Body of pancreas (tissue), 4 donors: ENCODE measurements around the gene PTPN14. TPM values are rescaled to one million over a fixed set of nuclear protein-coding genes. Genes with fewer than 3 reads are reported as not detected.
"Not testable (repeated sequence)": the region's sequence is repeated elsewhere in the genome, so short reads cannot be mapped to it uniquely, and the experiment has no call there.

ENCODE experiments used
- ATAC-seq: fragments of 150-250 bp; one replicate; pipeline ENCODE4 v1.9.1; 2016
- DNase-seq, 4 donors: peaks; one replicate each; pipeline ENCODE4 v3.0.0-alpha.2; 2019
- H3K27ac ChIP-seq, 4 donors: fragments of 200-600 bp; sonication (generic); 1 replicate in 3 of 4; 2 replicates in 1 of 4; pipeline versions ENCODE4 v1.5.1 to v1.6.1; 2016 to 2019; ENCODE audit warnings: mild to moderate bottlenecking in 1 of 4, mixed read lengths in 1 of 4, moderate library complexity in 1 of 4
- H3K27me3 ChIP-seq, 2 donors: fragments of 200-600 bp; sonication (generic); one replicate each; pipeline ENCODE4 v1.6.0; 2016; ENCODE audit warnings: mild to moderate bottlenecking in 1 of 2
- H3K36me3 ChIP-seq, 2 donors: fragments of 200-600 bp; sonication (generic); replicated peaks in 1 of 2; 2 replicates each; pipeline ENCODE4 v1.5.1; 2016; ENCODE audit warnings: low read depth in 2 of 2; ENCODE audit not compliant: insufficient read depth in 1 of 2
- H3K4me1 ChIP-seq: fragments of 200-600 bp; sonication (generic); one replicate; pipeline ENCODE4 v1.6.0; 2016
- H3K4me3 ChIP-seq, 2 donors: fragments of 200-600 bp; sonication (generic); 1 replicate in 1 of 2; 2 replicates in 1 of 2; pipeline ENCODE4 v1.5.1; 2016 to 2019
- H3K9me3 ChIP-seq, 3 donors: fragments of 200-600 bp; sonication (generic); 1 replicate in 2 of 3; 2 replicates in 1 of 3; pipeline ENCODE4 v1.5.1; 2016
- CTCF ChIP-seq, 7 experiments: fragments of 450-650 bp in 4 of 7; fragments of 200-600 bp in 3 of 7; sonication (generic) in 3 of 7; IDR thresholded peaks; one replicate each; pipeline ENCODE4 v1.5.1; 2016 to 2019; ENCODE audit warnings: antibody characterized with exemption in 7 of 7
- POLR2A ChIP-seq, 3 donors: fragments of 450-650 bp; IDR thresholded peaks; one replicate each; pipeline ENCODE4 v1.6.1; 2016; ENCODE audit warnings: antibody characterized with exemption in 3 of 3, mild to moderate bottlenecking in 2 of 3
- WGBS, 2 donors: methylation state at CpG; one replicate each; pipeline ENCODE4 v1.1.5; 2017; 5-methylcytosine and 5-hydroxymethylcytosine counted together
- intact Hi-C: fragments of 100-400 bp; cut with DNase I; formaldehyde crosslinking; loops from one replicate; pipeline ENCODE4 v1.15.1; 2023
- total RNA-seq, 2 donors: library from RNA; depleted of rRNA; stranded (reverse); fragments of >200 nt; gene quantifications; one replicate each; pipeline ENCODE4 v1.1.0, GENCODE V29; 2016

Gene PTPN14
- total RNA-seq: 10 to 100 TPM; 10.5 to 18.7 TPM

DNA sequence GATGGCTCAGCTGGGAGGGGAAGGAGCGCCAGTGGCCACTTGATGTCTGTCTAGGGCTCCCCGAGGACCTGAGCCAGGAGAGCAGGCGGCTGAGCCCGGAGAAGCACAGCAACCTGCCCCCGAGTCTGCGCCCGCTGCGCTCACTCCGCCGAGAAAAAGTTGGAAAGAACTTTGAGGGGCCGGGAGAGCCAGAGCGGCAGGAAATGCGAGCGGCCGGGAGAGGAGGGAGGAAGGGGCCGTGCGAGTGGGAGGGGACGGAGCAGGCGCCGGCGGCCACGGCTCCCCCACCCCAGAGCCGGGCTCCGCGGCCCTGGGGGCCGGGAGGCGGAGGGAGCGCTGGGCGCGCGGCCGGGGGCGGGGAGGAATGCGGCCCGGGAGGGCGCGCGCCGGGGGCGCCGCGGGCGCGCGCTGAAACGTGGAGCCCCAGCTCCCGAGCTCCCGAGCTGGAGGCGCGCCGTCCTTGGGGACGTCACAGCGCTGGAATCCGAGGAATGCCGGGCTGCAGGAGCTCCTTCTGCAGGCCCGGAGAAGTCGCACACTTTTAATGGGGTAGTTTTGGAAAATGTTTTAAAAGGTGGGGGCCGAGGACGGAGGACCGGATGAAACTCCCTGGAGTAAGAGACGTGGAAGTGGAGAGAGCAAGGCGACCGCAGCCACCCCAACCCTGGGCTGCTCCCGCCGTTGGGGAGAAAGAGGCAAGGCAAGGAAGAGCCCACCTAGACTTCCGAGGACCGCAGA, at the start of gene PTPN14:
TSS of gene PTPN14 (minus strand) at position 167 of the 738 bp plus-strand sequence. CDS start 86,799 bp downstream, outside the sequence.
- Histone ChIP-seq H3K27me3 (no peaks in the 10 kb centered on the region), H3K9me3 (no peaks in the 10 kb centered on the region), H3K4me1 (peaks cover 42% of the 10 kb centered on the region), H3K36me3 (no peaks in the 10 kb centered on the region), H3K27ac (peak within 1 kb of the TSS; percentile 96 to 99 (median 98)), H3K4me3 (peak within 1 kb of the TSS; percentile 58 to 70)
- peak; percentile 88 to 93 (median 92) for DNase-seq
- intact Hi-C loops: no loop called here
- peak; percentile 78 to 88 (median 87) for TF ChIP-seq POLR2A (IDR thresholded peaks at IDR 0.05)
- TF ChIP-seq CTCF (IDR thresholded peaks at IDR 0.05): peak in 5 of 7 experiments; percentile 31 to 65 (median 54)
- 0% methylated on average over 20 to 60 of the region's 67 CpGs for WGBS, 2 donors
- peak; percentile 90 for ATAC-seq

- no peaks in the 10 kb centered on the region for H3K27me3 ChIP-seq
These were observed 41.8 kb upstream of the PTPN14 start for GRCh38 chr1:214593158-214593557.

GRCh38 chr1:214591918-214592317, 40.5 kb upstream of the PTPN14 start:
- H3K9me3 ChIP-seq, H3K4me1 ChIP-seq, H3K36me3 ChIP-seq, ATAC-seq, H3K4me3 ChIP-seq, H3K27ac ChIP-seq, DNase-seq, intact Hi-C loops, H3K27me3 ChIP-seq: not testable (repeated sequence)
- 73 to 78% methylated on average over 8 of the region's 8 CpGs for WGBS, 2 donors

More at GRCh38 chr1:214593158-214593557, 41.8 kb upstream of the PTPN14 start:
- TF ChIP-seq CTCF (IDR thresholded peaks at IDR 0.05) (no peak), POLR2A (IDR thresholded peaks at IDR 0.05) (no peak)
- no peaks in the 10 kb centered on the region for H3K36me3 ChIP-seq
- H3K9me3 ChIP-seq: no peaks in the 10 kb centered on the region
- DNase-seq (no peak), ATAC-seq (no peak)
- H3K4me1 ChIP-seq: no peaks in the 10 kb centered on the region
- intact Hi-C loops: no loop called here
- H3K4me3 ChIP-seq: no peak overlapping the region
- H3K27ac ChIP-seq: no peak overlapping the region

- no peak for ATAC-seq
- no peaks in the 10 kb centered on the region for H3K36me3 ChIP-seq
- DNase-seq: no peak
- no peak for TF ChIP-seq POLR2A (IDR thresholded peaks at IDR 0.05)
- peak in 1 of 7 experiments; percentile 6 for TF ChIP-seq CTCF (IDR thresholded peaks at IDR 0.05)
- WGBS, 2 donors: 73 to 75% methylated on average over 5 of the region's 5 CpGs
- no peak overlapping the region for H3K27ac ChIP-seq
- H3K9me3 ChIP-seq: no peaks in the 10 kb centered on the region
- H3K4me1 ChIP-seq: no peaks in the 10 kb centered on the region
- H3K4me3 ChIP-seq: no peak overlapping the region
- intact Hi-C loops: no loop called here
- no peaks in the 10 kb centered on the region for H3K27me3 ChIP-seq
These were observed 39.3 kb upstream of the PTPN14 start for GRCh38 chr1:214590696-214591095.

- TF ChIP-seq CTCF (IDR thresholded peaks at IDR 0.05): no peak
- no peak for TF ChIP-seq POLR2A (IDR thresholded peaks at IDR 0.05)
- Histone ChIP-seq H3K36me3 (no peaks in the 10 kb centered on the region), H3K27me3 (no peaks in the 10 kb centered on the region), H3K4me1 (no peaks in the 10 kb centered on the region), H3K9me3 (no peaks in the 10 kb centered on the region), H3K27ac (no peak overlapping the region), H3K4me3 (no peak overlapping the region)
- WGBS, 2 donors: 68 to 73% methylated on average over 4 of the region's 4 CpGs
- ATAC-seq (no peak), DNase-seq (no peak)
- intact Hi-C loops: loop anchor here (10.0 kb wide), 1 partner anchor 254 kb away; no protein-coding TSS in a partner anchor
These were observed 37.7 kb upstream of the PTPN14 start for GRCh38 chr1:214588963-214589597.
